Ovary (tissue), 3 donors: ENCODE measurements around the gene BNC2.

Experiments
- POLR2A ChIP-seq: fragments of 450-650 bp; IDR thresholded peaks from one replicate; pipeline ENCODE4 v1.6.1; 2017; ENCODE audit warnings: antibody characterized with exemption, mild to moderate bottlenecking, moderate library complexity
- TF ChIP-seq, protein P1 (sequence below), 3 donors: fragments of 450-650 bp in 2 of 3; fragments of 200-600 bp in 1 of 3; IDR thresholded peaks; one replicate each; pipeline versions ENCODE4 v1.5.1 to v1.8.0; 2016 to 2022; ENCODE audit warnings: antibody characterized with exemption in 3 of 3, mild to moderate bottlenecking in 1 of 3
- donor health status: DM: no; HTN: no; CAD: no.

- TF ChIP-seq, protein P1, sequence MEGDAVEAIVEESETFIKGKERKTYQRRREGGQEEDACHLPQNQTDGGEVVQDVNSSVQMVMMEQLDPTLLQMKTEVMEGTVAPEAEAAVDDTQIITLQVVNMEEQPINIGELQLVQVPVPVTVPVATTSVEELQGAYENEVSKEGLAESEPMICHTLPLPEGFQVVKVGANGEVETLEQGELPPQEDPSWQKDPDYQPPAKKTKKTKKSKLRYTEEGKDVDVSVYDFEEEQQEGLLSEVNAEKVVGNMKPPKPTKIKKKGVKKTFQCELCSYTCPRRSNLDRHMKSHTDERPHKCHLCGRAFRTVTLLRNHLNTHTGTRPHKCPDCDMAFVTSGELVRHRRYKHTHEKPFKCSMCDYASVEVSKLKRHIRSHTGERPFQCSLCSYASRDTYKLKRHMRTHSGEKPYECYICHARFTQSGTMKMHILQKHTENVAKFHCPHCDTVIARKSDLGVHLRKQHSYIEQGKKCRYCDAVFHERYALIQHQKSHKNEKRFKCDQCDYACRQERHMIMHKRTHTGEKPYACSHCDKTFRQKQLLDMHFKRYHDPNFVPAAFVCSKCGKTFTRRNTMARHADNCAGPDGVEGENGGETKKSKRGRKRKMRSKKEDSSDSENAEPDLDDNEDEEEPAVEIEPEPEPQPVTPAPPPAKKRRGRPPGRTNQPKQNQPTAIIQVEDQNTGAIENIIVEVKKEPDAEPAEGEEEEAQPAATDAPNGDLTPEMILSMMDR (IDR thresholded peaks at IDR 0.05) = no peak
- no peak for TF ChIP-seq POLR2A
These were observed 433.9 kb downstream of the BNC2 start for GRCh38 chr9:16436545-16436944.
